GM23248 (cell line): ENCODE results near the gene TIMM44. TPM values are rescaled to one million over a fixed set of nuclear protein-coding genes. Genes with fewer than 3 reads are reported as not detected.
"Not testable (repeated sequence)": the region's sequence is repeated elsewhere in the genome, so short reads cannot be mapped to it uniquely, and the experiment has no call there.

Source experiments
- DNase-seq: peaks from one replicate; pipeline ENCODE4 v3.0.0-alpha.2; 2015
- H2AFZ ChIP-seq: fragments of 200-600 bp; sonication (generic); 2 replicates; pipeline ENCODE4 v1.6.1; 2016; ENCODE audit warnings: antibody characterized with exemption
- H3F3A ChIP-seq: fragments of 200-600 bp; sonication (generic); 2 replicates; pipeline ENCODE4 v1.6.1; 2016; ENCODE audit warnings: mild to moderate bottlenecking, antibody characterized with exemption, mixed run types; ENCODE audit not compliant: insufficient read depth
- H3K27ac ChIP-seq: fragments of 200-600 bp; sonication (generic); 2 replicates; pipeline ENCODE4 v1.5.1; 2016; ENCODE audit warnings: mild to moderate bottlenecking
- H3K27me3 ChIP-seq: fragments of 200-600 bp; sonication (generic); replicated peaks from 2 replicates; pipeline ENCODE4 v1.6.1; 2016; ENCODE audit warnings: mild to moderate bottlenecking; ENCODE audit not compliant: insufficient read depth
- H3K36me3 ChIP-seq: fragments of 200-600 bp; sonication (generic); 2 replicates; pipeline ENCODE4 v1.6.1; 2016; ENCODE audit warnings: low read depth, mild to moderate bottlenecking
- H3K4me1 ChIP-seq: fragments of 200-600 bp; sonication (generic); 2 replicates; pipeline ENCODE4 v1.6.1; 2016; ENCODE audit warnings: mild to moderate bottlenecking; ENCODE audit not compliant: insufficient read depth
- H3K4me2 ChIP-seq: fragments of 200-600 bp; sonication (generic); one replicate; pipeline ENCODE4 v1.6.1; 2016; ENCODE audit warnings: mild to moderate bottlenecking; ENCODE audit not compliant: unreplicated experiment
- H3K4me3 ChIP-seq: fragments of 200-600 bp; sonication (generic); 2 replicates; pipeline ENCODE4 v1.5.1; 2016; ENCODE audit warnings: mild to moderate bottlenecking
- H3K79me2 ChIP-seq: fragments of 200-600 bp; sonication (generic); 2 replicates; pipeline ENCODE4 v1.6.1; 2016; ENCODE audit warnings: mild to moderate bottlenecking; ENCODE audit not compliant: insufficient read depth
- H3K9ac ChIP-seq: fragments of 200-600 bp; sonication (generic); 2 replicates; pipeline ENCODE4 v1.6.1; 2016; ENCODE audit warnings: mild to moderate bottlenecking
- H3K9me2 ChIP-seq: fragments of 200-600 bp; sonication (generic); 2 replicates; pipeline ENCODE4 v1.6.1; 2016; ENCODE audit warnings: mixed run types, mild to moderate bottlenecking, moderate library complexity; ENCODE audit not compliant: insufficient read depth
- H3K9me3 ChIP-seq: fragments of 200-600 bp; sonication (generic); one replicate; pipeline ENCODE4 v1.6.1; 2017; ENCODE audit warnings: low read depth
- H4K20me1 ChIP-seq: fragments of 200-600 bp; sonication (generic); 2 replicates; pipeline ENCODE4 v1.6.0; 2016; ENCODE audit not compliant: insufficient read depth
- EZH2 ChIP-seq: fragments of 200-600 bp; sonication (generic); IDR thresholded peaks from 2 replicates; pipeline ENCODE4 v1.6.1; 2018; ENCODE audit warnings: antibody characterized with exemption, mild to moderate bottlenecking; ENCODE audit not compliant: insufficient read depth, poor library complexity, severe bottlenecking
- EZH2phosphoT487 ChIP-seq: fragments of 200-600 bp; sonication (generic); IDR thresholded peaks from 2 replicates; pipeline ENCODE4 v1.6.1; 2018; ENCODE audit warnings: antibody characterized with exemption, moderate library complexity, mild to moderate bottlenecking, low read depth; ENCODE audit not compliant: insufficient read depth
- WGBS, 2 experiments: methylation state at CpG; one replicate each; pipeline ENCODE4 v1.1.6; 2015 to 2017; ENCODE audit warnings: low lambda C conversion rate in 2 of 2, low coverage in 1 of 2; ENCODE audit errors: missing lambda C conversion rate in 2 of 2; 5-methylcytosine and 5-hydroxymethylcytosine counted together
- in situ Hi-C: fragments of 300-500 bp; cut with MboI; formaldehyde crosslinking; loops from 2 replicates; pipeline ENCODE4 v1.15.0; 2020
- polyA plus RNA-seq: library from polyadenylated mRNA; unstranded; fragments of >200 nt; fragmentation: Nextera tagmentation; extraction: Ambion mirVana; gene quantifications from 2 replicates; pipeline ENCODE4 v1.2.1, GENCODE V29; 2016
- total RNA-seq: library from RNA; depleted of rRNA; stranded (reverse); fragments of >200 nt; shearing (Covaris generic); gene quantifications from 2 replicates; pipeline ENCODE4 v1.2.3, GENCODE V29; 2014

Gene TIMM44
- total and polyA plus RNA-seq, 2 experiments from 2014 or later = 25.8 to 53.1 TPM

DNA sequence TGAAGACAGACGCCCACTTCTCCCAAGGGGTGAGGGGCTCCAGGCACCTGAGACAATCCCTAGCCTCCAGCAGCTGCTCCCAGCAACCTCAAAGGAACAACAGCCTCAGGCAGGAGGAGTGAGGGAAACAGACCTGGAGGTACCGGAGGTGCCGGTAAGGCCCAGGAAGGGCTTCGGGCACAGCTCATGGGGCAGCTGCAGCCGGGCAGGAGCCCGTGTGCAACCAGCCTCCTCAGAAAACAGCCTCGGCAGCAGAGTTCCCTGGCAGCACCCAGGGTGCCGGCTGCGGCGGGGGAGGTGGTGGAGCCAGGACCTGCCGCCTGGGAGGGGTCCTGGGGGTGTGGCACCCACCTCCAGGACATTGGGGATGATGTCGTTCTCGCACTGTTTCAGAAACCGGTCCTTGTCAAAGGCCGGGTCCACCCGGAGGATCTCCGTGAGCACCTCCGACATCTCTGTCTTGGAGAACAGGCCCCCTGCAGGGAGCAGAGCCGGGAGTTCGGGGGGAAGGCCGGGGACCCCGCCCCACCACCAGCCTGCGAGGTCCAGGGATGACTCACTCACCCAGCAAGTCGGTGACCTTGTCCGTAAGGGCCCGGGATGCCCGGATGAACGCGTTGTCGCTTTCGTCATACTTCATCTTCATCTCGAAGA, 11.1 kb downstream of the TIMM44 start:
- 93 to 94% methylated on average over 26 to 32 of the region's 32 CpGs for WGBS, 2 experiments
- TF ChIP-seq EZH2phosphoT487 (no peak), EZH2 (no peak)
- Histone ChIP-seq H3K9me2 (no peaks in the 10 kb centered on the region), H3K4me1 (peaks cover 21% of the 10 kb centered on the region), H3K36me3 (peaks cover 36% of the 10 kb centered on the region; the same call in 1 of the 2 replicates), H3K4me2 (no peak overlapping the region), H2AFZ (no peak overlapping the region), H4K20me1 (no peaks in the 10 kb centered on the region), H3K9me3 (no peaks in the 10 kb centered on the region), H3K27ac (no peak overlapping the region), H3K9ac (no peak overlapping the region), H3K4me3 (no peak overlapping the region), H3F3A (peaks cover 27% of the 10 kb centered on the region), H3K27me3 (no peaks in the 10 kb centered on the region), H3K79me2 (0 out of 2 replicates have a peak, but pooled peaks cover 14% of the 10 kb centered on the region)
- in situ Hi-C loops = no loop called here
- DNase-seq = no peak

DNA sequence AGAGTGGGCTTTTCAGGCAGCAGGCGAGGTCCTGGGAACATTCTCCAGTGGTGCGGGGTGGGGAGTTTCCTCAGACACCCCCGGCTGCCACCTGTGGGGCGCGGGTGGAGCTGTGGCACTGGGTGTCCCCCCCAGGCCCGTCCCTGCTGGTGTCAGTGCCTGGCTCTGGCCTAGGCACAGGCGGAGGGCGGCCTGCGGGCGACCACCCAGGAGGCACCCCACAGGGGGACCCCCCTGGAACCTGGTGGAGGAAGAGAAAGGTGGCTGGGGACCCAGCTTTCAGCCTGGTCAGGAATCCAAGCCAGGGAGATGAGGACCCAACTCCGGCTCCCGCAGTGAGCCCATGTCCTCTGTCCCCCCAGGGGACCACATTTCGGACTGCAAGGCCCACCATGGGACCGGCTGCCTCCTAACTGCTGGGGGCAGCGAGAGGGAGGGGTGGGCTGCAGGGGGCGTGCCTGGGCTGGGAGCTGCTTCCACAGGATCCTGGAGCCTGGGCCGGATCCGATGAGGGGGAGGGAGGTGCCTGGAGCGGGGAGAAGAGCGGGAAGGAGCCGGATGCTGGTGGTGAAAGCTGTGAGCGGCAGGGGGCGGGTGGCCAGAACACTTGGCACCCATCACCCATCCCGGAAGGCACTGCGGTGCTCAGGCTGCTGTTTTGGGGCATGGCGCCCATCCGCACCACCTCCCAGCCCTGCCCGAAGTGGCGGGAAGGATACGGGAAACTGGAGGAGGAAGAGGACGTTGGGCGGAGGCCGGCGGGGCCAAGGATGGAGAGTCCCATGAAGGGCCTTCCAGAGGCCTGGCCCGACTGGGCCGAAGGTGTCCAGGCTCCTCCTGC, 12.0 kb downstream of the TIMM44 start:
- H2AFZ ChIP-seq = no peak overlapping the region
- H3K27me3 ChIP-seq = no peaks in the 10 kb centered on the region
- H3K4me1 ChIP-seq = peaks cover 22% of the 10 kb centered on the region
- no peak overlapping the region for H3K4me3 ChIP-seq
- peaks cover 31% of the 10 kb centered on the region; the same call in 1 of the 2 replicates for H3K36me3 ChIP-seq
- 0 out of 2 replicates have a peak, but pooled peaks cover 9% of the 10 kb centered on the region for H3K79me2 ChIP-seq
- H3K27ac ChIP-seq = no peak overlapping the region
- in situ Hi-C loops = no loop called here
- peaks cover 27% of the 10 kb centered on the region for H3F3A ChIP-seq
- TF ChIP-seq EZH2 (no peak), EZH2phosphoT487 (no peak)
- DNase-seq = no peak
- no peaks in the 10 kb centered on the region for H3K9me2 ChIP-seq
- H3K4me2 ChIP-seq = no peak overlapping the region
- H3K9ac ChIP-seq = no peak overlapping the region
- WGBS, 2 experiments = 92 to 93% methylated on average over 27 to 34 of the region's 36 CpGs
- H3K9me3 ChIP-seq = no peaks in the 10 kb centered on the region
- H4K20me1 ChIP-seq = no peaks in the 10 kb centered on the region

DNA sequence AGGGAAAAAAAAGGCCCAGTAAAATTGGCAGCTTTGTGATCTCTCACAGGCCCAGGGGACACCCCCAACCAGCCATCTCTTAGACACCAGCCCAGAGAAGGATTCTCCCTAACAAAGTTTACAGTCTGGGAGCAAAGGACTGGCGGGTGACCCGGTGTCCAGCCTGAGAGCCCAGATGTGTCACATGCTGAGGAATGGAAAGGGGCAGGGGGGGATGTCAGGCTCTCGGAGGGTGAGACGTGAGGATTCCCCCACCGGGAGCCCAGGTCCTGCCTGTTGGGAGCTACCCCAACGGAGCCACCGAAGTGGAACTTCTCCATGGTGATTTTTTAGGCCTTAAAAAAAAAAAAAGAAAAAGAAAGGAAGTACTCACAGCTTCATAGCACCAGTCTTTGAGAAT, 12.7 kb downstream of the TIMM44 start:
- TF ChIP-seq EZH2 (no peak), EZH2phosphoT487 (no peak)
- Histone ChIP-seq H4K20me1 (no peaks in the 10 kb centered on the region), H3K4me3 (no peak overlapping the region), H3K27me3 (no peaks in the 10 kb centered on the region), H3K9ac (no peak overlapping the region), H3K4me2 (no peak overlapping the region), H3K79me2 (0 out of 2 replicates have a peak, but pooled peaks cover 3% of the 10 kb centered on the region), H3F3A (peaks cover 27% of the 10 kb centered on the region), H3K4me1 (peaks cover 26% of the 10 kb centered on the region), H3K9me3 (no peaks in the 10 kb centered on the region), H3K9me2 (no peaks in the 10 kb centered on the region), H3K27ac (peak overlapping the region; percentile 99; the same call in 1 of the 2 replicates), H3K36me3 (peaks cover 24% of the 10 kb centered on the region; the same call in 1 of the 2 replicates), H2AFZ (no peak overlapping the region)
- in situ Hi-C loops = no loop called here
- DNase-seq = no peak
- WGBS, 2 experiments = 86 to 94% methylated on average over 7 of the region's 7 CpGs

DNA sequence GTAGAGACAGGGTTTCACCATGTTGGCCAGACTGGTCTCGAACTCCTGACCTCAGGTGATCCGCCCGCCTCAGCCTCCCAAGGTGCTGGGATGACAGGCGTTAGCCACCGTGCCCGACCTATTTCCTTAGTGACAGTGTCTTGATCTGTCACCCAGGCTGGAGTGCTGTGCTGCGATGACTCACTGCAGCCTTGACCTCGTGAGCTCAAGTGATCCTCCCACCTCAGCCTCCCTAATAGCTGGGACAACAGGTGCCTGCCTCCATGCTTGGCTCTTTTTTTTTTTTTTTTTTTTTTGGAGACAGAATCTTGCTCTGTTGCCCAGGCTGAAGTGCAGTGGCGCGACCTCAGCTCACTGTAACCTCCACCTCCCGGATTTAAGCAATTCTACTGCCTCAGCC, 13.4 kb downstream of the TIMM44 start:
- H3K4me3 ChIP-seq, in situ Hi-C loops, H3K9me2 ChIP-seq, H3K27me3 ChIP-seq, H2AFZ ChIP-seq, H3K9me3 ChIP-seq, DNase-seq, H3K4me2 ChIP-seq, H4K20me1 ChIP-seq, H3K79me2 ChIP-seq: not testable (repeated sequence)
- 88 to 90% methylated on average over 8 to 11 of the region's 11 CpGs for WGBS, 2 experiments
- Histone ChIP-seq H3K36me3 (peaks cover 22% of the 10 kb centered on the region; the same call in 1 of the 2 replicates), H3K27ac (peak overlapping the region; percentile 99), H3K4me1 (peaks cover 26% of the 10 kb centered on the region), H3F3A (peaks cover 27% of the 10 kb centered on the region), H3K9ac (peak overlapping the region; percentile 87)
